PC-3 (cell line): Measurements from ENCODE around the gene CD40.

Experiments
- EZH2 ChIP-seq: fragments of 300-600 bp; sonication (generic); IDR thresholded peaks from one replicate; pipeline ENCODE4 v1.6.1; 2017; ENCODE audit warnings: antibody characterized with exemption, mild to moderate bottlenecking, low read length; ENCODE audit not compliant: unreplicated experiment
- EZH2phosphoT487 ChIP-seq: fragments of 300-600 bp; sonication (generic); IDR thresholded peaks from 2 replicates; pipeline ENCODE4 v1.6.1; 2018; ENCODE audit warnings: mild to moderate bottlenecking, antibody characterized with exemption, low read length, borderline replicate concordance
- TF ChIP-seq, protein P1 (sequence below): fragments of 300-600 bp; sonication (generic); conservative IDR thresholded peaks from 2 replicates; pipeline ENCODE4 v1.5.1; 2017; ENCODE audit warnings: antibody characterized with exemption, low read depth, mild to moderate bottlenecking, low read length

DNA sequence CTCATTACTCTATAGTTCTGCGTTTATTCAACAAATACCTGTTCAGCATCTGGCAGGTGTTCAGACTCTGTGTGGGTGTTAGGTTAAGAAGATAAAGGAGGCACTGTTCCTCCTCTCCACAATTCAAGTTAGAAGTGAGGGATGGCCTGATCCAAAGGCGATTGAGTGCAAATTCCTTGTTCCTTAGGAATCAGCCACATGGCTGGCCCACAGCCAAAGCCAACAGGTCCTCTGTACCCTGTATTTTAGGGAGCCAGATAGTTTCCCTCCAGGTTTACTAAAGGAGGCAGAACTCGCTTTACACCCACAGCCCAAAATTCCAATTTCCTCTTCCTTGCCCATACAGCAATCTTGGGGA, 5.0 kb upstream of the CD40 start:
- TF ChIP-seq, protein P1, sequence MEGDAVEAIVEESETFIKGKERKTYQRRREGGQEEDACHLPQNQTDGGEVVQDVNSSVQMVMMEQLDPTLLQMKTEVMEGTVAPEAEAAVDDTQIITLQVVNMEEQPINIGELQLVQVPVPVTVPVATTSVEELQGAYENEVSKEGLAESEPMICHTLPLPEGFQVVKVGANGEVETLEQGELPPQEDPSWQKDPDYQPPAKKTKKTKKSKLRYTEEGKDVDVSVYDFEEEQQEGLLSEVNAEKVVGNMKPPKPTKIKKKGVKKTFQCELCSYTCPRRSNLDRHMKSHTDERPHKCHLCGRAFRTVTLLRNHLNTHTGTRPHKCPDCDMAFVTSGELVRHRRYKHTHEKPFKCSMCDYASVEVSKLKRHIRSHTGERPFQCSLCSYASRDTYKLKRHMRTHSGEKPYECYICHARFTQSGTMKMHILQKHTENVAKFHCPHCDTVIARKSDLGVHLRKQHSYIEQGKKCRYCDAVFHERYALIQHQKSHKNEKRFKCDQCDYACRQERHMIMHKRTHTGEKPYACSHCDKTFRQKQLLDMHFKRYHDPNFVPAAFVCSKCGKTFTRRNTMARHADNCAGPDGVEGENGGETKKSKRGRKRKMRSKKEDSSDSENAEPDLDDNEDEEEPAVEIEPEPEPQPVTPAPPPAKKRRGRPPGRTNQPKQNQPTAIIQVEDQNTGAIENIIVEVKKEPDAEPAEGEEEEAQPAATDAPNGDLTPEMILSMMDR: no peak
- TF ChIP-seq EZH2phosphoT487: no peak
- no peak for TF ChIP-seq EZH2
